ENCODE results near the gene ABHD6.
"Not testable (repeated sequence)": the region's sequence is repeated elsewhere in the genome, so short reads cannot be mapped to it uniquely, and the experiment has no call there.

ABHD6 gene

DNA sequence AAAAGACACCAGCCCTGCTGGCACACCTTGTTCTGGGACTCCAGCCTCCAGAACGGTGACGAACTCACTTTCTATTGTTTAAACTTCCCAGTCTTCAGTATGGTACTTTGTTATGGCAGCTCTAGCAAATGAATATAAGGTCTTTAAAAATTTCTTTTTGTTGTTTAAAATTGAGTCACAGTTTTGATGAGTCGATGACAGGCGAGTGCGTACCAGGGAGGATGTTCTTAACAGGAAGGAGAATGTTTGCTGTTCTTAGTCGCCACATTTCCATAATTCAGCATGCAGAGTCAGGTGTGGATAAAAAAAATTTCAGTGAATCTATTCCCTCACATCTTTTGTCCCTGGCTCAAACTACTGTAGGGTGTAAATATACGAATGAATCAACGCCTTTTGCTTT lies 39.2 kb upstream of the ABHD6 start:
- no peaks in the 10 kb centered on the region for H3K27me3 ChIP-seq (replicated peaks; ENCODE audit: control insufficient read depth, insufficient read depth, low read length)
- no peak for TF ChIP-seq CTCF (IDR thresholded peaks at IDR 0.05; ENCODE audit: insufficient read depth, low read length, poor library complexity, severe bottlenecking)
- DNase-seq (ENCODE audit: extremely low read depth, insufficient read length) = no peak
- H3K36me3 ChIP-seq (ENCODE audit: control insufficient read depth, insufficient read depth, low read length) = no peaks in the 10 kb centered on the region
- no peak overlapping the region for H3K4me3 ChIP-seq (replicated peaks; ENCODE audit: low read depth, low read length)

GRCh38 chr3:58198804-58199203 lies 38.8 kb upstream of the ABHD6 start:
- H3K36me3 ChIP-seq (ENCODE audit: control insufficient read depth, insufficient read depth, low read length) = no peaks in the 10 kb centered on the region
- H3K4me3 ChIP-seq (replicated peaks; ENCODE audit: low read depth, low read length) = no peak overlapping the region

DNA sequence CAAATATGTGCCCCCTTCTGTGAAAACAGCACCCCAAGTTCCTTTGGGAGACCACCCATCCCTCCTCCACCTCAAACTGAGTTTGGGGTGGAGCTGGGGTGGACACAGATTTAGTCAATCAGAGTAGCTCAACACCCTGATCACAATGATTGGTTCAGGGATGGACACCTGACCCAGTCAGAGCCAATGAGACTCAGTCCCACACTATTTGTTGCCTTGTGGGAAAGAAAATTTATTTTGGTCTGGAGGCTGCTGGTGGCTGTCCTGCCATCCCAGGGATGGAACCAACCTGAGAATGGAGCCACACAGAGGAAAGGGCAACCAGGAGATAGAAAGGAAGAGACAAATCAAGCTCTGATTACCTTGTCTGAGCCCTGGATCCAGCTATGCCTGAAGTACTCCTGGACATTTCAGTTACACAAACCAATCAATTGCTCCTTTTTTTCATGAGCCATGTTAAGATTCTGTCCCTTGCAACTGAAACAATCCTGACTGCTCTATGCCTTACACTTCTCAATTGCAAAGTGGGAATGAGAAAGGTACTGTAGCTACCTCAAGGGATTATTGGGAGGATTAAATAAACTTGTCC lies 37.4 kb upstream of the ABHD6 start:
- TF ChIP-seq CTCF (IDR thresholded peaks at IDR 0.05; ENCODE audit: insufficient read depth, low read length, poor library complexity, severe bottlenecking) = no peak
- no peaks in the 10 kb centered on the region for H3K27me3 ChIP-seq (replicated peaks; ENCODE audit: control insufficient read depth, insufficient read depth, low read length)
- H3K4me3 ChIP-seq (replicated peaks; ENCODE audit: low read depth, low read length) = no peak overlapping the region
- DNase-seq (ENCODE audit: extremely low read depth, insufficient read length) = no peak
- no peaks in the 10 kb centered on the region for H3K36me3 ChIP-seq (ENCODE audit: control insufficient read depth, insufficient read depth, low read length)

More at GRCh38 chr3:58198804-58199203, 38.8 kb upstream of the ABHD6 start:
- TF ChIP-seq CTCF (IDR thresholded peaks at IDR 0.05; ENCODE audit: insufficient read depth, low read length, poor library complexity, severe bottlenecking) = no peak
- no peaks in the 10 kb centered on the region for H3K27me3 ChIP-seq (replicated peaks; ENCODE audit: control insufficient read depth, insufficient read depth, low read length)
- DNase-seq (ENCODE audit: extremely low read depth, insufficient read length) = no peak

GRCh38 chr3:58200846-58201355 lies 36.7 kb upstream of the ABHD6 start:
- Histone ChIP-seq H3K36me3 (ENCODE audit: control insufficient read depth, insufficient read depth, low read length) (no peaks in the 10 kb centered on the region), H3K27me3 (replicated peaks; ENCODE audit: control insufficient read depth, insufficient read depth, low read length) (no peaks in the 10 kb centered on the region), H3K4me3 (replicated peaks; ENCODE audit: low read depth, low read length) (no peak overlapping the region)
- TF ChIP-seq CTCF (IDR thresholded peaks at IDR 0.05; ENCODE audit: insufficient read depth, low read length, poor library complexity, severe bottlenecking) = no peak
- peak; percentile 66 for DNase-seq (ENCODE audit: extremely low read depth, insufficient read length)

DNA sequence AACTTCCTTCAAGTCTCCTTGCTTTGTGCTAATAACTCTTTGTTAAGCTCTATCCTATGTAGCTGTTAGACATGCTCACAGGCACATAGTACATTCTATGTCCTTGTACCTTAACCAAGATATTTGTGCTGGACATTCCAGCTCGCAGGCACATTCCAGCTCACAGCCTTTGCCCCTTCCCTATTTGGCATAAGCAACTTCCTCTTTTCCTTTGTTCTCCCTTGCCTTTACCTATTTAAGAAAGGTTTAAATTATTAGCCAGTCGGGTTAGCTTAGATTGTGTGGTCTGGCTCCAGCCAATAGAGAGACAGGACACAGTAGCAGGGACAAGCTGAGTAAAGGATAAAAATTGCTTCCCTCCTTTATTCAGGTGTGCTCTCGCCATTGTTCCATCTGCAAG lies 36.1 kb upstream of the ABHD6 start:
- not testable (repeated sequence) for H3K27me3 ChIP-seq (replicated peaks; ENCODE audit: control insufficient read depth, insufficient read depth, low read length); H3K4me3 ChIP-seq (replicated peaks; ENCODE audit: low read depth, low read length); H3K36me3 ChIP-seq (ENCODE audit: control insufficient read depth, insufficient read depth, low read length); DNase-seq (ENCODE audit: extremely low read depth, insufficient read length)

GRCh38 chr3:58202917-58203360 lies 34.7 kb upstream of the ABHD6 start:
- no peak for TF ChIP-seq CTCF (IDR thresholded peaks at IDR 0.05; ENCODE audit: insufficient read depth, low read length, poor library complexity, severe bottlenecking)
- Histone ChIP-seq H3K4me3 (replicated peaks; ENCODE audit: low read depth, low read length) (no peak overlapping the region), H3K36me3 (ENCODE audit: control insufficient read depth, insufficient read depth, low read length) (no peaks in the 10 kb centered on the region; the same call in 1 of the 2 replicates), H3K27me3 (replicated peaks; ENCODE audit: control insufficient read depth, insufficient read depth, low read length) (no peaks in the 10 kb centered on the region)
- DNase-seq (ENCODE audit: extremely low read depth, insufficient read length) = peak; percentile 73

All from GM06990 (cell line).